IMR-90 (cell line): ENCODE data around the gene HIVEP1. TPM values are rescaled to one million over a fixed set of nuclear protein-coding genes. Genes with fewer than 3 reads are reported as not detected.

Experiments used
- ATAC-seq: fragments of 200-7000 bp; cut with Tn5 transposase; 2 replicates; pipeline ENCODE4 v1.9.1; 2020; ENCODE audit warnings: low read depth, mild to moderate bottlenecking, moderate library complexity
- BruUV-seq: library from RNA; stranded (reverse); fragments of 400-500 nt; replicated peaks from 2 replicates; lab custom pipeline; 2021; lab: Mats Ljungman, UMichigan
- CTCF ChIA-PET: fragments of 300-600 bp; formaldehyde crosslinking; extraction: SDS; loops from one replicate; lab custom pipeline; 2021; ENCODE audit warnings: antibody characterized with exemption; lab: Yijun Ruan, JAX
- POLR2A ChIA-PET: fragments of 300-600 bp; sonication (Branson Sonifier 250); formaldehyde crosslinking; loops from one replicate; lab custom pipeline; 2022; ENCODE audit warnings: antibody characterized with exemption; ENCODE audit not compliant: unreplicated experiment; lab: Charles Lee
- DNase-seq: peaks from one replicate; pipeline ENCODE4 v3.0.0; 2013
- H2AFZ ChIP-seq: replicated peaks from 2 replicates; pipeline ENCODE3; 2013; ENCODE audit warnings: low read length, mild to moderate bottlenecking; ENCODE audit not compliant: poor library complexity
- H2AK5ac ChIP-seq: 2 replicates; pipeline ENCODE4 v1.6.1; 2013; ENCODE audit warnings: low read depth, low read length, inconsistent platforms
- H2AK9ac ChIP-seq: replicated peaks from 2 replicates; pipeline ENCODE3; 2013; ENCODE audit warnings: mild to moderate bottlenecking, low read depth, low read length, moderate library complexity; ENCODE audit not compliant: poor library complexity
- H2BK120ac ChIP-seq: 2 replicates; pipeline ENCODE4 v1.6.1; 2013; ENCODE audit warnings: low read depth, low read length, inconsistent platforms
- H2BK15ac ChIP-seq: 3 replicates; pipeline ENCODE4 v1.6.1; 2013; ENCODE audit warnings: low read depth, low read length, inconsistent platforms
- H2BK20ac ChIP-seq: 2 replicates; pipeline ENCODE4 v1.6.1; 2013; ENCODE audit warnings: low read depth, mild to moderate bottlenecking, inconsistent platforms, low read length, moderate library complexity
- H2BK5ac ChIP-seq: 2 replicates; pipeline ENCODE4 v1.6.1; 2013; ENCODE audit warnings: mild to moderate bottlenecking, low read depth, low read length, inconsistent platforms; ENCODE audit not compliant: poor library complexity, severe bottlenecking
- H3K14ac ChIP-seq: replicated peaks from 2 replicates; pipeline ENCODE4 v1.6.1; 2013; ENCODE audit warnings: low read depth, low read length, inconsistent platforms
- H3K18ac ChIP-seq: 2 replicates; pipeline ENCODE4 v1.6.1; 2013; ENCODE audit warnings: low read depth, low read length, control low read depth
- H3K23ac ChIP-seq: 2 replicates; pipeline ENCODE4 v1.6.1; 2013; ENCODE audit warnings: low read depth, low read length, inconsistent platforms
- H3K27ac ChIP-seq: 2 replicates; pipeline ENCODE4 v1.5.1; 2013; ENCODE audit warnings: mild to moderate bottlenecking, control low read depth, low read length; ENCODE audit not compliant: insufficient read depth
- H3K27me3 ChIP-seq: 2 replicates; pipeline ENCODE4 v1.6.1; 2013; ENCODE audit warnings: low read length; ENCODE audit not compliant: control insufficient read depth, insufficient read depth
- H3K36me3 ChIP-seq: 2 replicates; pipeline ENCODE4 v1.6.1; 2013; ENCODE audit warnings: low read length, mixed read lengths; ENCODE audit not compliant: control insufficient read depth, insufficient read depth
- H3K4ac ChIP-seq: 2 replicates; pipeline ENCODE4 v1.6.1; 2013; ENCODE audit warnings: low read depth, low read length, inconsistent platforms
- H3K4me1 ChIP-seq: 2 replicates; pipeline ENCODE4 v1.6.1; 2013; ENCODE audit warnings: low read length, mixed read lengths; ENCODE audit not compliant: control insufficient read depth, insufficient read depth
- H3K4me2 ChIP-seq: 2 replicates; pipeline ENCODE4 v1.6.1; 2013; ENCODE audit warnings: low read depth, mild to moderate bottlenecking, control low read depth, low read length, moderate library complexity
- H3K4me3 ChIP-seq: 2 replicates; pipeline ENCODE4 v1.5.1; 2013; ENCODE audit warnings: low read depth, mild to moderate bottlenecking, control low read depth, low read length, moderate library complexity; ENCODE audit not compliant: insufficient read depth
- H3K56ac ChIP-seq: 2 replicates; pipeline ENCODE4 v1.6.1; 2013; ENCODE audit warnings: low read length, inconsistent platforms; ENCODE audit not compliant: insufficient read depth; ENCODE audit errors: extremely low read depth
- H3K79me1 ChIP-seq, 2 experiments: 2 replicates each; pipeline ENCODE4 v1.6.1; 2013; ENCODE audit warnings: low read length in 2 of 2, inconsistent platforms in 1 of 2, low read depth in 1 of 2
- H3K9ac ChIP-seq: 2 replicates; pipeline ENCODE4 v1.6.1; 2013; ENCODE audit warnings: low read depth, low read length, control low read depth
- H3K9me1 ChIP-seq: 2 replicates; pipeline ENCODE4 v1.6.1; 2013; ENCODE audit warnings: low read length, inconsistent platforms; ENCODE audit not compliant: insufficient read depth
- H3K9me3 ChIP-seq: 2 replicates; pipeline ENCODE4 v1.6.1; 2013; ENCODE audit warnings: low read length; ENCODE audit not compliant: control insufficient read depth, insufficient read depth
- H4K20me1 ChIP-seq: 2 replicates; pipeline ENCODE4 v1.6.1; 2013; ENCODE audit warnings: low read length, inconsistent platforms; ENCODE audit not compliant: insufficient read depth
- H4K5ac ChIP-seq: 2 replicates; pipeline ENCODE4 v1.6.1; 2013; ENCODE audit warnings: mild to moderate bottlenecking, low read depth, low read length, control low read depth
- H4K8ac ChIP-seq, 2 experiments: 2 replicates each; pipeline ENCODE4 v1.6.1; 2013; ENCODE audit warnings: low read depth in 2 of 2, low read length in 2 of 2, control low read depth in 1 of 2, inconsistent platforms in 1 of 2
- H4K91ac ChIP-seq: 2 replicates; pipeline ENCODE4 v1.6.1; 2013; ENCODE audit warnings: low read depth, low read length, inconsistent platforms; ENCODE audit not compliant: insufficient read depth
- BHLHE40 ChIP-seq: fragments of 150-350 bp; IDR thresholded peaks from 2 replicates; pipeline ENCODE4 v1.6.1; 2016; ENCODE audit warnings: mild to moderate bottlenecking, low read depth, low read length
- CEBPB ChIP-seq: IDR thresholded peaks from 2 replicates; pipeline ENCODE4 v1.6.1; 2012; ENCODE audit warnings: low read depth, low read length, improper control_type of control experiment
- CHD1 ChIP-seq: IDR thresholded peaks from 2 replicates; pipeline ENCODE4 v1.6.1; 2012; ENCODE audit warnings: low read depth, low read length, improper control_type of control experiment
- CTCF ChIP-seq: conservative IDR thresholded peaks from 2 replicates; pipeline ENCODE4 v1.5.1; 2012; ENCODE audit warnings: mild to moderate bottlenecking, low read depth, low read length, improper control_type of control experiment
- ELK1 ChIP-seq: fragments of 150-350 bp; IDR thresholded peaks from 2 replicates; pipeline ENCODE4 v1.6.1; 2016; ENCODE audit warnings: low read depth, mild to moderate bottlenecking, low read length, moderate library complexity, borderline replicate concordance
- FOS ChIP-seq: fragments of 150-350 bp; IDR thresholded peaks from 2 replicates; pipeline ENCODE4 v1.6.1; 2016; ENCODE audit warnings: low read depth, low read length
- MAFK ChIP-seq: IDR thresholded peaks from 2 replicates; pipeline ENCODE4 v1.6.1; 2012; ENCODE audit warnings: low read depth, low read length, improper control_type of control experiment
- MAZ ChIP-seq: IDR thresholded peaks from 2 replicates; pipeline ENCODE4 v1.6.1; 2012; ENCODE audit warnings: low read depth, mild to moderate bottlenecking, low read length, improper control_type of control experiment, moderate library complexity, borderline replicate concordance
- MXI1 ChIP-seq: IDR thresholded peaks from 2 replicates; pipeline ENCODE4 v1.6.1; 2012; ENCODE audit warnings: low read depth, mild to moderate bottlenecking, low read length, moderate library complexity, borderline replicate concordance
- NFE2L2 ChIP-seq: fragments of 150-350 bp; IDR thresholded peaks from 2 replicates; pipeline ENCODE4 v1.6.1; 2016; ENCODE audit warnings: low read depth, mild to moderate bottlenecking, low read length
- POLR2A ChIP-seq: IDR thresholded peaks from 2 replicates; pipeline ENCODE4 v1.6.1; 2012; ENCODE audit warnings: mild to moderate bottlenecking, low read depth, low read length
- RAD21 ChIP-seq: IDR thresholded peaks from 2 replicates; pipeline ENCODE4 v1.6.1; 2012; ENCODE audit warnings: low read length, improper control_type of control experiment
- RCOR1 ChIP-seq: IDR thresholded peaks from 2 replicates; pipeline ENCODE4 v1.6.1; 2012; ENCODE audit warnings: mild to moderate bottlenecking, low read length, improper control_type of control experiment; ENCODE audit not compliant: insufficient replicate concordance
- RFX5 ChIP-seq: IDR thresholded peaks from 2 replicates; pipeline ENCODE4 v1.8.0; 2012; ENCODE audit warnings: low read depth, mild to moderate bottlenecking, low read length, moderate library complexity
- SMC3 ChIP-seq: fragments of 150-350 bp; IDR thresholded peaks from 2 replicates; pipeline ENCODE4 v1.6.1; 2016; ENCODE audit warnings: low read depth, mild to moderate bottlenecking, antibody characterized with exemption, low read length, moderate library complexity
- USF2 ChIP-seq: fragments of 150-350 bp; IDR thresholded peaks from 2 replicates; pipeline ENCODE4 v1.6.1; 2017; ENCODE audit warnings: mild to moderate bottlenecking, antibody characterized with exemption, low read length, low read depth
- WGBS, 2 experiments: methylation state at CpG; one replicate each; pipeline versions ENCODE4 v1.1.5 to v1.1.7; 2013; ENCODE audit warnings: missing lambda C conversion rate in 2 of 2; ENCODE audit not compliant: insufficient read length in 1 of 2; ENCODE audit errors: extremely low coverage in 2 of 2; 5-methylcytosine and 5-hydroxymethylcytosine counted together
- dilution Hi-C: fragments of 300-500 bp; cut with HindIII; formaldehyde crosslinking; loops from one replicate; pipeline ENCODE4 v1.14.3; 2018; ENCODE audit warnings: low sequenced_read_pairs; ENCODE audit not compliant: unreplicated experiment
- in situ Hi-C: fragments of 300-500 bp; cut with MboI; formaldehyde crosslinking; loops from 3 replicates; pipeline ENCODE4 v1.14.3; 2019; ENCODE audit warnings: low sequenced_read_pairs, inconsistent platforms, mixed read lengths
- intact Hi-C: fragments of 100-400 bp; cut with micrococcal nuclease; formaldehyde crosslinking; loops from 2 replicates; pipeline ENCODE4 v1.10.0; 2022
- polyA plus RNA-seq, 3 experiments: library from polyadenylated mRNA; depleted of rRNA; stranded (reverse); fragments of >200 nt; gene quantifications; 2 replicates each; pipeline ENCODE4 v1.2.3, GENCODE V29; 2012; ENCODE audit warnings: low replicate concordance in 1 of 3
- total RNA-seq: library from RNA; depleted of rRNA; stranded (reverse); fragments of >200 nt; gene quantifications from 2 replicates; pipeline ENCODE4 v1.2.3, GENCODE V29; 2012

Gene HIVEP1
- total and polyA plus RNA-seq, 2 of the 4 experiments (the other 2 are of a cell fraction), result 13.0 to 17.2 TPM

- H4K8ac ChIP-seq, result peak overlapping the region in 1 of 2 experiments; percentile 9; a peak in 1 of 4 replicates
- no TSS peak for BruUV-seq
- ATAC-seq, result no peak
Measured at GRCh38 chr6:12096342-12096741, 84.2 kb downstream of the HIVEP1 start.

More at GRCh38 chr6:12096342-12096741, 84.2 kb downstream of the HIVEP1 start:
- H2AFZ ChIP-seq, result no peak overlapping the region
- dilution Hi-C loops, result no loop called here
- H3K14ac ChIP-seq, result no peak overlapping the region
- CTCF ChIA-PET, result no interaction called here
- no peak overlapping the region for H2BK15ac ChIP-seq
- H3K23ac ChIP-seq, result no peak overlapping the region
- peaks cover 8% of the 10 kb centered on the region for H3K4me1 ChIP-seq
- H2BK20ac ChIP-seq, result no peak overlapping the region
- no peak overlapping the region for H4K91ac ChIP-seq
- H4K5ac ChIP-seq, result no peak overlapping the region
- in situ Hi-C loops, result no loop called here
- no peak overlapping the region for H3K4me2 ChIP-seq
- no peaks in the 10 kb centered on the region for H3K9me3 ChIP-seq
- POLR2A ChIA-PET, result no interaction called here
- no peak overlapping the region for H2AK9ac ChIP-seq
- peaks cover 2% of the 10 kb centered on the region for H3K36me3 ChIP-seq
- intact Hi-C loops, result no loop called here
- no peak overlapping the region; the same call in 1 of the 2 replicates for H3K18ac ChIP-seq
- H3K4me3 ChIP-seq, result no peak overlapping the region
- WGBS, 2 experiments, result no CpG with 5 or more reads among the region's 3 CpGs
- H2BK120ac ChIP-seq, result no peak overlapping the region
- H2AK5ac ChIP-seq, result no peak overlapping the region
- H3K27me3 ChIP-seq, result no peaks in the 10 kb centered on the region
- H3K9me1 ChIP-seq, result peaks cover 6% of the 10 kb centered on the region; the same call in 1 of the 2 replicates
- H4K20me1 ChIP-seq, result 0 out of 2 replicates have a peak, but pooled peaks cover 3% of the 10 kb centered on the region
- peaks cover 9 to 14% of the 10 kb centered on the region in 2 experiments; a peak in 3 of 4 replicates for H3K79me1 ChIP-seq
- no peak for TF ChIP-seq MAFK
- no peak for TF ChIP-seq ELK1
- no peak for TF ChIP-seq BHLHE40
- no peak for TF ChIP-seq NFE2L2
- no peak for TF ChIP-seq FOS
- no peak for TF ChIP-seq CEBPB
- TF ChIP-seq POLR2A, result no peak
- no peak for TF ChIP-seq RAD21
- no peak for TF ChIP-seq RFX5
- TF ChIP-seq SMC3, result no peak
- TF ChIP-seq CHD1, result no peak
- no peak for TF ChIP-seq CTCF
- no peak for TF ChIP-seq RCOR1
- TF ChIP-seq MAZ, result no peak
- TF ChIP-seq USF2, result no peak
- TF ChIP-seq MXI1, result no peak
- H3K27ac ChIP-seq, result no peak overlapping the region
- H3K9ac ChIP-seq, result no peak overlapping the region
- H3K4ac ChIP-seq, result no peak overlapping the region
- no peak overlapping the region for H3K56ac ChIP-seq
- DNase-seq, result no peak
- H2BK5ac ChIP-seq, result no peak overlapping the region
